Kidney epithelial cell (primary cell): ENCODE measurements around the gene DEFB126. TPM values are rescaled to one million over a fixed set of nuclear protein-coding genes. Genes with fewer than 3 reads are reported as not detected.

Source experiments
- DNase-seq: peaks from one replicate; pipeline ENCODE4 v3.0.0-alpha.2; 2010; ENCODE audit warnings: low read depth
- H3K27me3 ChIP-seq: 2 replicates; pipeline ENCODE4 v1.6.0; 2011; ENCODE audit warnings: low read length; ENCODE audit not compliant: control insufficient read depth, insufficient read depth
- H3K36me3 ChIP-seq: 2 replicates; pipeline ENCODE4 v1.5.1; 2011; ENCODE audit warnings: low read length; ENCODE audit not compliant: control insufficient read depth, insufficient read depth
- H3K4me3 ChIP-seq: 2 replicates; pipeline ENCODE4 v1.5.1; 2011; ENCODE audit warnings: low read depth, mild to moderate bottlenecking, control low read depth, low read length
- CTCF ChIP-seq: IDR thresholded peaks from 2 replicates; pipeline ENCODE4 v1.5.1; 2011; ENCODE audit warnings: mild to moderate bottlenecking, moderate library complexity, low read length, control low read depth, inconsistent platforms; ENCODE audit not compliant: insufficient read depth, poor library complexity, severe bottlenecking
- total RNA-seq: library from RNA; depleted of rRNA; stranded (reverse); fragments of >200 nt; gene quantifications from 2 replicates; pipeline ENCODE4 v1.2.3, GENCODE V29; 2015

The DEFB126 gene
- total RNA-seq, 1 donor from 2014 or later: not detected

GRCh38 chr20:157154-157553 lies 14.8 kb downstream of the DEFB126 start, which contains the start of gene DEFB127:
DEFB127 (plus strand) TSS chr20:157454; CDS start chr20:157545, 91 bp downstream.
- H3K4me3 ChIP-seq: no peak within 1 kb of the TSS
- no peaks in the 10 kb centered on the region for H3K36me3 ChIP-seq
- no peak for TF ChIP-seq CTCF
- no peak for DNase-seq
- no peaks in the 10 kb centered on the region for H3K27me3 ChIP-seq

- no peaks in the 10 kb centered on the region for H3K27me3 ChIP-seq
- DNase-seq: no peak
- no peak for TF ChIP-seq CTCF
- H3K36me3 ChIP-seq: no peaks in the 10 kb centered on the region
- no peak overlapping the region for H3K4me3 ChIP-seq
Observed at GRCh38 chr20:164618-165017, 22.2 kb downstream of the DEFB126 start.

- TF ChIP-seq CTCF: no peak
- Histone ChIP-seq H3K27me3 (no peaks in the 10 kb centered on the region), H3K4me3 (no peak overlapping the region), H3K36me3 (no peaks in the 10 kb centered on the region)
- DNase-seq: no peak
Observed at GRCh38 chr20:168876-169275, 26.5 kb downstream of the DEFB126 start.

GRCh38 chr20:184288-184687 lies 41.9 kb downstream of the DEFB126 start:
- DNase-seq: no peak
- no peaks in the 10 kb centered on the region for H3K36me3 ChIP-seq
- H3K4me3 ChIP-seq: no peak overlapping the region
- TF ChIP-seq CTCF: no peak
- H3K27me3 ChIP-seq: no peaks in the 10 kb centered on the region

- H3K36me3 ChIP-seq: no peaks in the 10 kb centered on the region
Observed at GRCh38 chr20:187733-188132, 45.3 kb downstream of the DEFB126 start.

GRCh38 chr20:189611-190010 lies 47.2 kb downstream of the DEFB126 start, which contains the start of gene DEFB128:
DEFB128 (minus strand) TSS chr20:189711; CDS start chr20:189623, 88 bp downstream.
- no peak for TF ChIP-seq CTCF
- H3K36me3 ChIP-seq: no peaks in the 10 kb centered on the region
- no peak for DNase-seq
- H3K27me3 ChIP-seq: no peaks in the 10 kb centered on the region
- H3K4me3 ChIP-seq: no peak within 1 kb of the TSS

More at GRCh38 chr20:187733-188132, 45.3 kb downstream of the DEFB126 start:
- no peak for TF ChIP-seq CTCF
- Histone ChIP-seq H3K4me3 (no peak overlapping the region), H3K27me3 (no peaks in the 10 kb centered on the region)
- DNase-seq: no peak

Other genes starting within 250 kb of the DEFB126 start
- not detected in 2 replicates for gene DEFB125, start 54.9 kb upstream of the DEFB126 start, total RNA-seq
- gene DEFB127, start 14.9 kb downstream of the DEFB126 start, total RNA-seq: not detected in 2 replicates
- not detected in 2 replicates for gene DEFB128, start 47.1 kb downstream of the DEFB126 start, total RNA-seq
- not detected in 2 replicates for gene DEFB129, start 84.7 kb downstream of the DEFB126 start, total RNA-seq
- gene DEFB132, start 115.1 kb downstream of the DEFB126 start, total RNA-seq: not detected in 2 replicates
- 8.0 and 8.1 TPM in 2 replicates for gene C20orf96, start 148.2 kb downstream of the DEFB126 start, total RNA-seq
- gene ZCCHC3, start 155.0 kb downstream of the DEFB126 start, total RNA-seq: 16.1 and 23.3 TPM in 2 replicates
- gene SOX12, start 183.0 kb downstream of the DEFB126 start, total RNA-seq: 10.2 and 13.1 TPM in 2 replicates
- 36.9 and 37.5 TPM in 2 replicates for gene NRSN2, start 204.5 kb downstream of the DEFB126 start, total RNA-seq
- gene TRIB3, start 238.2 kb downstream of the DEFB126 start, total RNA-seq: 409 and 519 TPM in 2 replicates